NCI-H1694 (cell line): Measurements from ENCODE around the gene CSNK2B.

Experiments
- DNase-seq: peaks from one replicate; lab custom pipeline; 2025; lab: John Stamatoyannopoulos, UW

CSNK2B gene

GRCh38 chr6:31665501-31666336 lies at the start of gene CSNK2B:
TSS of gene CSNK2B (plus strand) at chr6:31666080. CDS start at chr6:31666832, 752 bp downstream.
- DNase-seq = peak; percentile 93

GRCh38 chr6:31617010-31617409 lies 48.9 kb upstream of the CSNK2B start:
- no peak for DNase-seq

GRCh38 chr6:31619805-31620585 lies 45.9 kb upstream of the CSNK2B start:
- peak; percentile 95 for DNase-seq

- peak; percentile 28 for DNase-seq
Measured at GRCh38 chr6:31620586-31621319, 45.1 kb upstream of the CSNK2B start, which contains the start of gene PRRC2A. TSS of gene PRRC2A (plus strand) at chr6:31620715. CDS start at chr6:31622790, 2,075 bp downstream.

DNA sequence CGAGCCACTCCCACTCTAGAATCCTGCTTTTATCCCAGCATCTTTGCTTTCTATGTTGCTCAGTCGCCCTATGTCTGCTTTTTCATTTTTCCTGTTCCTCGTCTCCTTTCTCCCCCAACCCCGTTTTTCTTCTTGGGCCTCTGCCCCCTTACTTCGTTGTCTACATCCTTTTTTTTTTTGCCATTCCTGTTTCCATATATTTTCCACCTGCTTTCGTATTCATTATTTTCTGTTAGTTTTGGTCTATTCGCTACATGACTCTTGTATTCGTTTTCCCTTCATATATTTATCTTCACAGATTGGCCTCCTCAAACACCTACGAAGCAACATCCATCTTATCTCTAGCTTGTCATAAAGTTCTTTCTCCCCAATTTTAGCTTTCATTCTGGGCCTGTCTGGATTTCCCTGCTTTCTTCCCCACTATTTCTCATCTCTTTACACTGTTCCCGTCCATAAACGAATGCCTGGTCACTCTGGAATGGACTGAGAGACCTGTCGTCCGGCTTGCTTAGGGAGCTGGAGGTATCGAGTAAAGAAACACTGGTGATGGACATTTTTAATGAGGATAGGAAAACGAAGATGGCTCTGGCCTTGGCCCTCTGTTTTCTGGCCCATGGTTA lies 44.5 kb upstream of the CSNK2B start:
- no peak for DNase-seq

- no peak for DNase-seq
Measured at GRCh38 chr6:31621991-31622390, 43.9 kb upstream of the CSNK2B start.

- no peak for DNase-seq
Measured at GRCh38 chr6:31622684-31623091, 43.2 kb upstream of the CSNK2B start.

DNA sequence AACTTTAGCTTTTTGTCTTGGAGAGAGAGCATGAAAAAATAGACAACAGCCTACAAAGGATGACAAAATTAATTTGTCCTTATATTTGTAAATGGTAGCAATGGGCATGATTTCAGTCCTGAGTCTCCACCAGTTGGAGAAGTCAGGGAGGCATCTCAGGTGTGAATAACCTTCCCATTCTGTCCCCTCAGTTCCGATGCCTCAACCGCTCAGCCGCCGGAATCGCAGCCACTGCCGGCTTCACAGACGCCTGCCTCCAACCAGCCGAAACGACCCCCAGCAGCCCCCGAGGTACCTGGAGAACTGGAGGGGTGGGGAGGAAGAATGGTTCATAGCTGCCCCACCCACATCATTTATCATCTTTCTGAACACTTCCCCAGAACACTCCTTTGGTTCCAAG lies 41.8 kb upstream of the CSNK2B start:
- DNase-seq = no peak

GRCh38 chr6:31626952-31627351 lies 38.9 kb upstream of the CSNK2B start:
- no peak for DNase-seq

DNA sequence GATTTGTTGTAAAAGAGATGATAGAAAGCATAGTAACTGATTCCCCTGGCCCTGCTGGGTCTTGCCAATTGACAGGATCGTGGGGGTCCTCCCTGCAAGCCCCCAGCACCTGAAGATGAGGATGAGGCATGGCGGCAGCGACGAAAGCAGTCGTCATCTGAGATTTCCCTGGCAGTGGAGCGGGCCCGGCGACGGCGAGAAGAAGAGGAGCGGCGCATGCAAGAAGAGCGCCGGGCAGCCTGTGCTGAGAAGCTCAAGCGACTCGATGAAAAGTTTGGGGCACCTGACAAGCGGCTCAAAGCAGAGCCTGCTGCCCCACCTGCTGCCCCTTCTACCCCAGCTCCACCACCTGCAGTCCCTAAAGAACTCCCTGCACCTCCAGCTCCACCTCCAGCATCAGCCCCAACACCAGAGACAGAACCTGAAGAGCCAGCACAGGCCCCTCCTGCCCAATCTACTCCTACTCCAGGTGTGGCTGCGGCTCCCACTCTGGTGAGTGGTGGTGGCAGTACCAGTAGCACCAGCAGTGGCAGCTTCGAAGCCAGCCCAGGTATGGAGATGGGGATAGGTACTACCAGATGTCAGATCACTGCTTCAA lies 38.1 kb upstream of the CSNK2B start:
- no peak for DNase-seq

GRCh38 chr6:31629014-31629413 lies 36.9 kb upstream of the CSNK2B start:
- DNase-seq = no peak

DNA sequence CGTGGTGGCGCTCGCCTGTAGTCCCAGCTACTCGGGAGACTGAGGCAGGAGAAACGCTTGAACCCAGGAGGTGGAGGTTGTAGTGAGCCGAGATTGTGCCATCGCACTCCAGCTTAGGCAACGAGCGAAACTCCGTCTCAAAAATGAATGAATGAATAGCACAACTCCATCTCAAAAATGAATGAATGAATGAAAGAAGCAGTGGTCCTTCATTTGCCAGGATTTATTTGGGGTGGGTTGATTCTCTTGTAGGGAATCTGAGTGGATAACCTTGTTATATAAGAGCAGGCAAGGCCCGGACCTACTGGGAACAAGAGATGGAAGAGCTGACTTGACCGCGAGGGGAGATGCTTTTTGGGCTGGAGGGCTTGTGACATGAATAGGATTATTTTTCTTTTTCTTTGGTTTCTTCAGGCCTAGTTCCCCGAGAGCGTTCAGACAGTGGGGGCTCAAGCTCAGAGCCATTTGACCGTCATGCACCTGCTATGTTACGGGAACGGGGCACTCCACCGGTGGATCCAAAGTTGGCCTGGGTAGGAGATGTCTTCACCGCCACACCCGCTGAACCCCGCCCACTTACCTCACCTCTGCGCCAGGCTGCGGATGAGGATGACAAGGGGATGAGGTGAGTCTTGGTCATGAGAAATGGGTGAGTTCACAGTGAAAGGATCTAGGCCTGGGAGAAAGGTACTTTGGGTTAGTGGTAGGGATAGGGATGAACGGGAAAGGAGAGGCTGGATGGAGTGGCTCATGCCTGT lies 35.5 kb upstream of the CSNK2B start:
- no peak for DNase-seq

DNA sequence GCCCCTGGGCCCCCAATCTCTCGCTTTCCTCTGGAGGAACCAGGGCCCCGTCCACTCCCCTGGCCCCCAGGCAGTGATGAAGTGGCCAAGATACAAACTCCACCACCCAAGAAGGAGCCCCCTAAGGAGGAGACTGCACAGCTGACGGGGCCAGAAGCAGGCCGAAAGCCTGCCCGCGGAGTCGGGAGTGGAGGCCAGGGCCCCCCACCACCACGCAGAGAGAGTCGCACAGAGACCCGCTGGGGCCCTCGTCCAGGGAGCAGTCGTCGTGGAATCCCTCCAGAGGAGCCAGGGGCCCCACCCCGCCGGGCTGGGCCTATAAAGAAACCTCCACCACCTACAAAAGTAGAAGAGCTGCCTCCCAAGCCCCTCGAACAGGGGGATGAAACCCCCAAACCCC lies 34.7 kb upstream of the CSNK2B start:
- DNase-seq = no peak

DNA sequence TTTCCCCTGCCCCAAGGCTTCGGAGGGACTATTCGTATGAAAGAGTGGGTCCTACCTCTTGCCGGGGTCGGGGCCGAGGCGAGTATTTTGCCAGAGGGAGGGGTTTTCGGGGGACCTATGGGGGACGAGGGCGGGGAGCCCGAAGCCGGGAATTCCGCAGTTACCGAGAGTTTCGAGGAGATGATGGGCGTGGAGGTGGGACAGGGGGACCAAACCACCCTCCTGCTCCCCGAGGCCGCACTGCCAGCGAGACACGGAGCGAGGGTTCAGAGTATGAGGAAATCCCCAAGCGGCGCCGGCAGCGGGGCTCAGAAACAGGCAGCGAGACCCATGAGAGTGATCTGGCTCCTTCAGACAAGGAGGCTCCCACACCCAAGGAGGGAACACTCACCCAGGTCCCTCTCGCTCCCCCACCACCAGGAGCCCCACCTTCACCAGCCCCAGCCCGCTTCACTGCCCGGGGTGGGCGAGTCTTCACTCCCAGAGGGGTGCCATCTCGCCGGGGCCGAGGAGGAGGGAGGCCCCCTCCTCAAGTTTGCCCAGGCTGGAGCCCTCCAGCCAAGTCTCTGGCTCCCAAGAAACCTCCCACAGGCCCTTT lies 34.1 kb upstream of the CSNK2B start:
- no peak for DNase-seq

GRCh38 chr6:31632279-31632946 lies 33.5 kb upstream of the CSNK2B start:
- no peak for DNase-seq

DNA sequence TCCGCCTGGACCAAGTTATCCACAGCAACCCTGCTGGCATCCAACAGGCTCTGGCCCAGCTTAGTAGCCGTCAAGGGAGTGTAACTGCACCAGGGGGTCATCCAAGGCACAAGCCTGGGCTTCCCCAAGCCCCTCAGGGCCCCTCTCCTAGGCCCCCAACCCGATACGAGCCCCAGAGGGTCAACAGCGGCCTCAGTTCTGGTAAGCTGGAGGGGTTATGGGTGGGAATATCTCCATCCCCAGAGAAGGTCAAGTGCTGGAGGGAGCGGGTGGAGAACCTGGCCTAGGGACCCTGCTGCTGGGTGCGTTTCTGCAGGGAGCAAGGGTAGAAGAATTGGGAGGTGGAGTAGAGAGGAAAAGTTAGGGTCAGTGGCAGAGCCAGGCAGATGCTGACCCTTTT lies 32.4 kb upstream of the CSNK2B start:
- DNase-seq = no peak

- no peak for DNase-seq
Measured at GRCh38 chr6:31634131-31634530, 31.7 kb upstream of the CSNK2B start.

DNA sequence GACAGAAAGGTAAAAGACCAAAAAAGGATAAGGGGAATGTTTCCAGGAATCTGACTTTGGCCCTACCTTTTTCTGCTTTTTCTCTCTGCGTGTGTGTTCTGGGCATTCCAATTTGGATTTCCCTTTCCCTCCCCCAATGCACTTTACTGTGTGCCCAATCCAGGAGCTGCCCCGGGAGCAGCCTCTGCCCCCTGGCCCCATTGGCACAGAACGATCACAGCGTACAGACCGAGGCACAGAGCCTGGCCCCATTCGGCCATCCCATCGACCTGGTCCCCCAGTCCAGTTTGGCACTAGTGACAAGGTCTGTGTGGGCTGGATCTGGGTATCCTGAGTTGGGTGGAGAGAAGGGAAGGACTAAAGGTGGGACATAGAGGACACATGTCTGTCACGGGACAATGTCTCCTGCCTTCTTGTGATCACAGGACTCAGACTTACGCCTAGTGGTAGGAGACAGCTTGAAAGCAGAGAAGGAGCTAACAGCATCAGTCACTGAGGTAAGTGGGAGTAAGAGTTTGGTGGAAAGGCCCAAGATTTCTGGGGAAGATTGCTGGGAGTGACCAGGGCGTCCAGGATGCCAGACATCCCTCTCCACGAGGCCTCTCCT lies 30.8 kb upstream of the CSNK2B start:
- no peak for DNase-seq
